HS-27A (cell line): ENCODE results near the gene ABCG4.
A peak's percentile ranks its signal among the peaks of the same experiment; 100 is the strongest.
"Not testable (repeated sequence)": the region's sequence is repeated elsewhere in the genome, so short reads cannot be mapped to it uniquely, and the experiment has no call there.

ENCODE experiments used
- DNase-seq: peaks from one replicate; pipeline ENCODE4 v3.0.0-alpha.2; 2012; ENCODE audit warnings: low read depth, missing footprints

The ABCG4 gene

DNA sequence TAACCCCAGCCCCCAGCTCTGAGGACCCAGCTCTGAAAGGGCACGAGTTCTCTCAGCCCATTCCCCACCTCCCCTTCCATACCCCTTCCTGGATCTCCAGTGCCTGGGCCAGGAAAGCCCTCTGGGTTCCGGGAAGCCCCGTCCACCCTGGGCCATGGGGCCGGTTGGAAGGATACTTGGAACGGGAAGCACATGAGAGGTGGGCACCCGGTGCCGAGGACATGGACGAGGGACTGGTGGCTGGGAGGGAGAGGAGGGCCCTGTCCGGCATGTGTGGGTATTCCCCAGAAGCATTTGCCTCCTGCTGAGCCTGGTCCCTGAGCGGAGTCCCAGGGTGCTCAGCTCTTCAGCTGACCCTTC is 32.6 kb upstream of the ABCG4 start:
- no peak for DNase-seq

DNA sequence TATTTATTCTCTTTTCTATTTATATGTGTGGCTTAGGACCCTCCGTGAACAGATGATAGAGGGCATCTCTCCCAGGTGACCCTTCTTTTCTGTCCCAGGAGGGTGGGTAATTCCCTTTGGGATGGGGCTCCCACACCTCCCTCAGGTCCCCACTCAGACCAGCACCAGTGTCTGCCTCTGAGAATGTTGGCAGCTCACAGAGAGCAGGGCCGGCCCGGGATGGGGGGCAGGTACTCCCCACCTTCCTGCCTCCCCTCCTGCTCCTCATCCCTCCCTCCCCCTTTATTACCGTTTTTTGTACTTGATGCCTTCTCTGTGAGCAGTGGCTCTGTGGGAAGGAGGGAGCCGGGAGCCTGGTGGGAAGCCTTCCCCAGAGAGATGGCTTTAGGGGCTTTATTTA is 32.3 kb upstream of the ABCG4 start:
- no peak for DNase-seq

DNA sequence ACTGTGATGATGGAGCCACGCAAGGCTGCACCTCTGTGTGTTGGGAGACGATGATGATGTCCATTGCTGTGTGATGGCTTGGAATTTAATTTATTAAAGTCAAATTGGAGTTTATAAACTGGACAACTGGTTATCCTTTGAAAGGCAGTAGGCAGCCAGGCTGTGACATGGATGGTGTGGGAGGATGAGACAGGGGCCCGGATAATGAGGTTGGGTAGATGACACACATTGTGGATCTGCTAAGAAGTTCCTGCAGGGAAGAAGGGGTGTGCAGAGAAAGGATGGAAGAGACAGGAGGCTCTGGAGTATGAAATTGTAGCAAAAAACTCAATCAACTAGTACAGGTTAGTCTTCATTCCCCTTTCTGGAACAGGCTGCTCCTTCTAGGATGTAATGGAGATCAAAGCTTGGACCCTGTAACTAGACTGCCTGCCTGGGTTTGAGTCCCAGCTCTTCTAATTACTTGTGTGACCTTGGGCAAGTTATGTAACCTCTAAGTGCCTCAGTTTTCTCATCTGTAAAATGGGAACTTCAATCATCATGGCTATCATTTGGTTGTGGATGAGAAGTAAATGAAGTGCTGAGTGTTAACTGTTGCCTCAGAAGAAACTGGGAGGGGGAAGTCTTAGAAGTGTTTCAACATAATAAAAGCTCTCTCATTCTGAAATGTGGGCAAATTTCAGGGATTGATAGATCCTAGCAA is 31.7 kb upstream of the ABCG4 start:
- DNase-seq = no peak

DNA sequence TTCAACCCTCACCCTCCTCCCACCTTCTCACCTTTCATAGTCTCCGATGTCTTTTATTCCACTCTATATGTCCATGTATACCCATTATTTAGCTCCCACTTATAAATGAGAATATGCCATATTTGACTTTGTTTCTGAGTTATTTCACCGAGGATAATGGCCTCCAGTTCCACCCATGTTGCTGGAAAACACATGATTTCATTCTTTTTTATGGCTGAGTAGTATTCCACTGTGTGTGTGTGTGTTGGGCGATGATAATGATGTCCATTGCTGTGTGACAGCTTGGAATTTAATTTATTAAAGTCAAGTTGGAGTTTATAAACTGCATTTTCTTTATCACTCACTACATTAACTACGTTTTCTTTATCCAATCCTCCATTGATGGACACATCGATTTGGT is 30.6 kb upstream of the ABCG4 start:
- DNase-seq = no peak

DNA sequence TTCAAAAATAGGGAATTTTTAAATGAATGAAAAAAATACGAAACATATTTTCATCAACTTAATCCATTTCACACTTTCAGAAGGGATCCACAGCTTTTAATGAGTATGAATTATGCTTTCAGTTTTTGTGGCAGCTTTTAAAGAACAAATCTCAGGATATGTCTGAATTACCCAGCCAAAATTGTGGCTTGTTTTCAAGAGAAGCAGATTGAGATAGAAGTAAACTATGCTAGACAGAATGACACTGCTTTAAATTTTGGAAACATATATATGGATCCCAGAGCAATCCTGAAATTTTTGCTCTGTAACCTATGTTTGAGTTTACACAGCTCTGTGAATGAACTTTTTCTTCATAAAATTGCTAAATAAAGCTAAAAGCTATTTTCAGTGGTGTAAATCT is 29.9 kb upstream of the ABCG4 start:
- DNase-seq = no peak

DNA sequence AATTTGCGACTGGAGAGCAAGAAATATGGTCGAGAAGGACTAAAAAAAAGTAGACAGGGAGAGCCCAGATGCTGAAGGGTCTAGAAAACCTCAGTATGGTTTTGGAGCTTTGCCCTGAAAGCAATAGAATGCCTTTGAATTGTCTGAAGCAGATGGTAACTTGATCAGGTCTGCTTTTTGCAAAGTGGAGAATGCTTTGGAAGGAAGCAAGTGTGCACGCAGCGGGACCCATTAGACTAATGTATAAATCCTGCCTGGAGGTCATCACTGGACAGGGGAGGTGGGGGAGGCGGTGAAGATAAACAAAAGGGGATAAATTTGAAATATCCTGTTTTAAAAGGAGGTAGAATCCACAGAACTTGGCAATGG is 28.2 kb upstream of the ABCG4 start:
- DNase-seq = no peak

DNA sequence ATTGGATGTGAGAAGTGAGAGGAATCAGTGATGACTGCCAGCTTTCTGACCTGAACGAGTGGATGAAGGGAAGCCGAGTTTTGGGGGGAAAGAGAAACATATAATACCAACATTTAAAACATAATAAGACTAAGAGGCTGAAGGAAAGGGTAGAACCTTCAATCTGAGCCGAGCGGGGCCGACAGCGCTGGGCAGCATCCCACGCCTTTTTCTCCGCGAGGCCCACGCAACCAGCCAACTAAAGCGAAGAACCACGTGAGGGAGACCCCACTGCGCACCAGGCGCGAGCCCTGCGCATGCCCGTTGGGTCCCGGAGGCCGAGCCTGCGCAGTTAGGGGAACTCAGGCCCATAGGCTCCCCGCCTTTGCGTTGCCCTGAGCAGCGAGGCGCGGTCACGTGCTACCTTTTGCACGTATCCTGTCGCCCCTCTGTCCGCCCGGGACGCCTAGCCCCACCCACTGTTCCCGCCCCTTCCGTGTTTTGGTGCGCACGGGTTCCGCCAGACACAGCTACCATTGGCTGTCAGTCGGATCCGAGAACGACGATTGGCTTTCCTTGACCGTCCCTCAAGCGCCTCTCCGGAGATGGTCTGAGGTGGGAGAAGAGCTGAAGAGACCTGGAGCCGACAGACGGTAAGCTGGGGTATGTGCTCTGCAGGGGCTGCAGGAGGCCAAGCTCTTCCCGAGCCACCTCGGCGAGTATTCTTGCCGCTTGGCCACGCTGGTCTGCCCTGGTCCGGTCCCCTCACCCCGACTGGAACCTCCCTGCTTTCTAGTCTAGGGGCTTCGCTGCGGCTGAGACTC is 27.6 kb upstream of the ABCG4 start, which contains the start of gene HINFP:
Gene HINFP (plus strand): TSS at position 573 of the 803 bp plus-strand sequence. CDS start 5,365 bp downstream, outside the sequence.
- DNase-seq = peak; percentile 85

DNA sequence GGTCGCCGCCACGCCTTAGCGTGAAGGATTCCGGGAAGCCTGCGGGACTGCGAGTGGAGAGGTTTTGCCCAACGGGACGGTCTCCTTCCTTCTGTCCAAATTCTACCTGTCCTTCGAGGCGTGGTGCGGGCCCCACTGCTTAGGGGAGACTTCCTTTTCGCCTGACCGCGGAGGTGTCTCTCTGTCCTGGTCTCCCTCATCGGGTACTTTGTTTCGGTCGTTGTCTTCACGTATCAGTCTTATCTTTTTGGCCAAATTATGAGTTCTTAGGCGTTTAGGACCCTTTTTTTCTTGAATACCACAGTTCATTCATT is 27.1 kb upstream of the ABCG4 start:
- DNase-seq = no peak

DNA sequence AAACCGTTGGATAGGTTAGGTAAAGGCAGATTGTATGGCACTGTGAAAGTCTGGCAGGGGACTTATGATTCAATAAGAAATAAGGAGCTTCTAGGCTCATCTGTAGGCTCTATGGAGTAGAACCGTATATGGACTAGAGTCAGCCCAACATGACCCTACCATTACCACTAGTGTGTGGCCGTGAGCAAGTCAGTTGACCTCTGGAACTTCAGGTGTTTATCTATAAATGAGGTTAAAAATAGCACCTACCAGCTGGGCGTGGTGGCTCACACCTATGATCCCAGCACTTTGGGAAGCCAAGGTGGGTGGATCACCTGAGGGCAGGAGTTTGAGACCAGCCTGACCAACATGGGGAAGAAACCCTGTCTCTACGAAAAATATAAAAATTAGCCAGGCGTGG is 23.0 kb upstream of the ABCG4 start:
- DNase-seq = no peak

DNA sequence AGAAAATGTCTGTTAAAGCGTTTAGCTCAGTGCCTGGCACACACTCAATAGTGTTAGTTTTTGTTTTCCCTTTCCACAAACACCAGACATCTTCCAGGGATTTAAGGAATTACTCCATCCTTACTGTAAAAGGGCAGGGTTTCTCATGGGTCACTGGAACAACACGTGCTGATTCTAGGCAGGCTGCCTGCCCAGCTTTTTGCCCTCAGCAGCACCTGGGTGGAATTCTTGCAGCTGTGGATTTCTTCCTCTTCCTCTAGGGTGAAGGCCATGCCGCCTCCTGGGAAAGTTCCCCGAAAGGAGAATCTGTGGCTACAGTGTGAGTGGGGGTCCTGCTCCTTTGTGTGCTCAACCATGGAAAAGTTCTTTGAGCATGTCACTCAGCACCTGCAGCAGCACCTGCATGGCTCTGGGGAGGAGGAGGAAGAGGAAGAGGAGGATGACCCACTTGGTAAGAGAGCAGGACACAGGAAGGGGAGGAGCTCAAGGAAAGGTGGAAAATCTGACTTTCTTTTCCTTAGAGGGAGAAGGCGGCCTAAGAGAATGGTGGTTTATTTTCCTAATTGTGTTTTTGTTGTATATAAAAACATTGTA is 22.1 kb upstream of the ABCG4 start:
- no peak for DNase-seq

DNA sequence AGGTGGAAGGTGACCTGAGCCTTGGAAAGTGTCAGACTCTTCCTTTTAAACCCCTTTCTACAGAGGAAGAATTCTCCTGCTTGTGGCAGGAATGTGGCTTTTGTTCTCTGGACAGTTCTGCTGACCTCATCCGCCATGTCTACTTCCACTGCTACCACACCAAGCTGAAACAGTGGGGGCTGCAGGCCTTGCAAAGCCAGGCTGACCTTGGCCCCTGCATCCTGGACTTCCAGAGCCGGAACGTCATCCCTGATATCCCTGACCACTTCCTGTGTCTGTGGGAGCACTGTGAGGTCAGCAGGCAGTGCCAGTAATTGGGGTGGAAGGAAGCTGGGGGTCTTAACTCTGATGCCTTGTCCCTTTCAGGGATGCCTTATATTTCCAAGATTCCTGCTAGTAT is 18.2 kb upstream of the ABCG4 start:
- DNase-seq = no peak

DNA sequence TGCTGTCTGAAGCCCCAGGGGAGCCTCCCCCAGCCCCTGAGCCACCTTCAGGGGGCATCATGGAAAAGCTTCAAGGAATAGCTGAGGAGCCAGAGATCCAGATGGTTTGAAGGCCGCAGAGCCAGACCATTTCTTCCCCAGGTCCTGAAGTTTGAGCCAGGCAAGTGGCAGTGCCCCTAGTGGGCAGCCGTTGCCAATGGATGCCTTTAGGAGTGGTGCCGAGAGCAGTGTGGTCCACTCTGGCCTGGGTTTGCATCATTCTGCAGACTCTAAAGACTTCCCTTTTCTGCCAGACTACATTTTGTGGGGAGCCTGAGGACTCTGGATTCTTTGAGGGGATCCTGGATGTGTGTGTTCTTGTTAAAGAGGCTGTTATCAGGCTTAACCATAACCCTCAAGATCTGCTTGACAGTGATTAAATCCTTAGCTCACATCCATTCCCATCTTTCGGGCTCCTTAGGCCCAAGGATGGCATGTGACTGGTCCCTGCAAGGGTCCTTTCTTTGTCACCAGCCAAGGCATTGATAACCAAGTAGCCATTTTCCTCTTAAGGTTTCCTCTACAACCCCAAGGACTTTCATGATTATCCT is 14.4 kb upstream of the ABCG4 start:
- DNase-seq = no peak

DNA sequence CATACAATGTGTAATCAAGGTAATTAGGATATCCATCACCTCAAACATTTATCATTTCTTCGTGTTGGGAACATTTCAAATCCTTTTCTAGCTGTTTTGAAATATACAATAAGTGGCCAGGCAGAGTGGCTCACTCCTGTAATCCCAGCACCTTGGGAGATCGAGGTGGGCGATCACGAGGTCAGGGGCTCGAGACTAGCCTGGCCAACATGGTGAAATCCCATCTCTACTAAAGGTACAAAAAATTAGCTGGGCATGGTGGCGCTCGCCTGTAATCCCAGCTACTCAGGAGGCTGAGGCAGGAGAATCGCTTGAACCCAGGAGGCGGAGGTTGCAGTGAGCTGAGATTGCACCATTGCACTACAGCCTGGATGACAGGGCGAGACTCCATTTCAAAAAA is 9.6 kb upstream of the ABCG4 start:
- DNase-seq = not testable (repeated sequence)

DNA sequence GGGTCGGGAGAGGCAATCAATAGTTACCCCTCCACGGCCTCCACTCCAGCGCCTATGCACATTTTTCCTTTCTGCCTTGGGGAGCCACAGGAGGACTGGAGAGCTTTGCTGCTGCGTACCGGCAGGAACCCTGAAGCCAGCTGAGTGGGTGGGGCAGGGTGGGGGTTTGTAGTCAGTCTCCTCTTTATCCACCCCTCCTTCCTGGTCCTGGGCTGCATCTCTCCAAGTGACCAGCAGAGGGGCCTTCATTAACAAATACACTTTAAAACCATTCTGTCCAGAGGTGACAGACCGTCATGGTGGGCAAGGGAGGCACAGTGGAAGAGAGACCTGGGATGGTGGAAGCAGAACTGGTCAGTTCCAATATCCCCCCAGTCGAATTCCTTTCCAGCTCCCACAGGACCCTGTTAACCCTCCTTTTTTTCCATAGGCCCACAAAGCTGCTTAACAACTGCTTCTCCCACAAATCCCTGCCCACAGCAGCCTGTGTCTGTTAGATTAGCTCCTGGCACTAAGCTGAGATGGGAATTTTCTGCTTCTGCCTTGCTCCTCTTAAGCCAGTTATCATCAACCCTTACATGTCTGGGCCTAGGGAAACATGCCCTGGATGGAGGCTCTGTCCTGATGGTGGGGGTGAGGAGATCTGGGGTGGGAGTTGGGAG is 3.9 kb upstream of the ABCG4 start:
- no peak for DNase-seq

DNA sequence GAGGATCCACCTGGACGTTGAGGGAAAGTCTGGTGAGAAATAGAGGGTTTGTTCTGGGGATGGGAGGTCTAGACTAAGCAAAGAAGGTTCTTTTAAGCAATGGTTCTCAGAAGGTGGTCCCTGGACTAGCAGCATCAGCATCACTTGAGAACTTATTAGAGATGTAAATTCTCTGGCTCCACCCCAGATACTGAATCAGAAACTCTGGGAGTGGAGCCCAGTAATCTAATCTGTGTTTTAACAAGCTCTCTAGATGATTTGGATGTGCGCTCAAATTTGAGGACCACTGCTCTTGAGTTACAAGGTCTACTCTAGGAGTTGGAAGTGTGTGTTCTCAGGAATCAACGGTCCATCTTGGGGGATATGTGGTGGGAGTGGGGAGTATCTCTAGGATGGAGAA is 3.3 kb upstream of the ABCG4 start:
- no peak for DNase-seq

DNA sequence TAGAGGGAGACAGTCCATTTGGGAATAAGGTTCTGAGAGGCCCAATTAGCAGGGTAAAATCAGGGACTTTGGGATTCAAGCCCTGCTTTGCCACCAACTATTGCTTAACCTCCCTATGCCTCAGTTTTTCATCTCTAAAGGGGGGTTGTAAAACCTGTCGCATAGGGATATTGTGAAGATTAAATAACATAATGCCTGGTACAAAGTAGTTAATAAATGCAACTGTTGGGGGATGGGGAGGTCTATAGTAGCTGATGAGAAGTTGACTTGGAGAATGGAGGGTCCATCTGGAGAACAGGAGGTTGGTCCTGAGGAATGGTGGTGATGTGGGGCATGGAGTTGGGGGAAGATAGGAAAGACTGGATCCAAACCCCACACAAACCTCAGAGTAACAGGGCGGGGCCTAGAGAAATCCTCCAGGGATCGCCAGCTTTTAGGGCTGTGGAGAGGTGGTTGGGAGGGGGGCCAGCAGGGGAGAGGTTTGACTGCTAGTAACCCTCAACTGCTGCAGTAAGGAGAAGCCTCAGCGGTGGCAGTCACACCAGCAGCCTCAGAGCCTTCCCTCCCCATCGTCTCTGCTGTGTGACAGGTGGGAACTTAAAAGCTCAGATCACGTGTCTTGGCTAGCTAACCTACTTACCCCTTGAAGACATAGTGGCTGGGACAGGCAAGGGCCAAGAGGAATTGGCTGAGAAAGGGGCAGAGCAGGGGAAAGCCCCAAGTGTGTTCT is 1.1 kb upstream of the ABCG4 start:
- DNase-seq = no peak

DNA sequence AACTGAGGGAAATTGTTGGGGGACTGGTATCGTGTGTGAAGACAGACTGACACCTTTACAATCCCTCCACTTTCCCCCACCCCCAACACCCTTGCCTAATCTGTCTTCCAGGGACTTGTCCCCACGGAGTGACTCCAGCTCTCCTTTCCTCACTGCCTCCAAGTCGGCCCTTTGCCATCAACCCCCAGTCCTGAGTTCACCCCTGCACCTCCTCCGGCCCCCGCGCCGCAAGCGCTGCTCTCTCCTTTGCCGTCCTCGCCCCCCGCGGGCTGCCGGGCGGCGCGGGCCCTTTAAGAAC is 183 bp upstream of the ABCG4 start:
- DNase-seq = no peak

DNA sequence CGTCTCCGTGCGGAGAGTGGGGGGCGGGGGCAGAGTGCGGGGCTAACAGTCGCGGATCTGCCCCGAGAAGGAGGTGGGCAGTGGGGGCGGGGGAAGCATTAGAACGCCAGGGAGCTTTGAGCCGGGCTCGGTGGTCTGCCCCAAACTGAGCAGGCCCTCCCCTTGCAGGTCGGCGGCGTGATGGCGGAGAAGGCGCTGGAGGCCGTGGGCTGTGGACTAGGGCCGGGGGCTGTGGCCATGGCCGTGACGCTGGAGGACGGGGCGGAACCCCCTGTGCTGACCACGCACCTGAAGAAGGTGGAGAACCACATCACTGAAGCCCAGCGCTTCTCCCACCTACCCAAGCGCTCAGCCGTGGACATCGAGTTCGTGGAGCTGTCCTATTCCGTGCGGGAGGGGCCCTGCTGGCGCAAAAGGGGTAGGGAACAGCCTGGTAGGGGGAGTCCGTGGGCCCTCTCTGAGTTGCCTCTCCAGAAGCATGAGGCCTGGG is 979 bp downstream of the ABCG4 start:
- DNase-seq = no peak

DNA sequence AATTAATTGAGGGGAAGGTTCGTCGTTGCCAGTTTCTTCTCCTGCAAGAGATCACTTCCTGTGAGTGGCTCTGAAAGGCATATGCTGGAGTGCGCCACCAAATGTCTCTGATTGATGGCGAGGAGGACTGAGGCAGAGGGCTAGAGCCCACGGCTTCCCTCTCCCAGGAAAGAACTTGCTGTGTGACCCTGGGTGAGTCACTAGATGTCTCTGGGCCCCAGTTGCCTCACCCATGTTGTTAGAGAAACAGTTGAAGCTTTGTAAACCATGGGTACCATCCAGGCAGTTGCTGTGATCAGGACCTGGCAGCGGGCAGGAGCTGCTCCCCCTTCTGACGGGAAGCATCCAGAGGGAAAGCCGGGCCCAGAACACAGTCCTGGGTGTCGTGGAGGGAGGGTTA is 3.2 kb downstream of the ABCG4 start:
- DNase-seq = no peak

DNA sequence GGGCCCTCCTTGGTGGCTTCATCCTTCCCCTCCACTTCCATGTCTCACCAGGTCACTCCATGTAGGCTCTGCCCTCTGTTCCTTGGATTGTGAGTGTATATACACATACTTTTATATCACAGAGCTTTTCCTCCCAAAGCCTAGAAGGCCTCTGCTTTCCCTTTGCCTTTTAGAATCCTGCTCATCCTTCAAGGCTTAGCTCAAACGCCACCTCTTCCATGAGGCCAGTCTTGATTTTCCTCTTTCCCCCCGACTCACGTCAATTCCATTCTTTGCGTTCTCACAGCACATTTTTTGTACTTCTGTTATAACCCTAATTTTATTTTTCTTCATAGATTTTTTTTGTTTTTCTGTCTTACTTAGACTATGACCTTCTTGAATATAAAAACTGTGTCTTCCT is 3.8 kb downstream of the ABCG4 start:
- DNase-seq = no peak

DNA sequence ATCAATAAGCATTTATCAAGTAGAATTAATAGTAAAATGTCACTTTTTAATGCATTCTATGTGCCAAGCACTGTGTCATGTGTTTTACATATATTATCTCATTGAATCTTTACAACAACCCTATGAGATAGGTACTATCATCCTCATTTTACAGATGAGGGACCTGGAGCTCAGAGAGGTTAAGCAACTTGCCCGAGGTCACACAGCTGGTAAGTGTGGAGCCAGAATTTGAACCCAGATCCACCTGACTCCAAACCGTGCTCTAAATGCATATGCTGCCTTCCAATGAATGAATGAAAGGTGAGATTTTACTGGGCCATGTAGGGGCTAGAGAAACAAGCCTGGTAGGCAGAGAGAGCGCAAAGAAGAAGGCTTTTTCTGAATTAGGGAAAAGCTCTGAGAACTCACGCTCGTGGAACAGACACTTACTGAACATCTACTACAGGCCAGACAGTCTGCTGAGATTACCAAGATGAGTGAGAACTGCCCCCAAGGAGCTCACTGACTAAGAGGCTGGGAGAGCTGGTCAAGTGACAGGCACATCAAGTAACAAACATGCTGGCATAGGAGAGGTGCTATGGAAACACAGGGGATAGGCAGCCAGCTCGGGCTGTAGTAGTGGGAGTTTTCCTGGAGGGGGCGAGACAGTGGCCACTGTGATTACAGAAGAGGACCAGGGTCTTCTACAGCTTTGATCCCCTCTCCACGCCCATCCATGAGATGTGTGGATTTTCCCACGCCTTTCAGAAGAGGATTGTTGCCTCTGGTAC is 4.4 kb downstream of the ABCG4 start:
- DNase-seq = no peak
